Activated CD4-positive, CD25-positive, alpha-beta regulatory T cell treated with anti-CD3 and anti-CD28 coated beads, Interleukin-2, amount 50 U/mL, for 72 hours (primary cell): ENCODE measurements around the gene FGFR3.

Source experiments
- DNase-seq: peaks from one replicate; pipeline ENCODE4 v3.0.0; 2021

FGFR3 gene

DNA sequence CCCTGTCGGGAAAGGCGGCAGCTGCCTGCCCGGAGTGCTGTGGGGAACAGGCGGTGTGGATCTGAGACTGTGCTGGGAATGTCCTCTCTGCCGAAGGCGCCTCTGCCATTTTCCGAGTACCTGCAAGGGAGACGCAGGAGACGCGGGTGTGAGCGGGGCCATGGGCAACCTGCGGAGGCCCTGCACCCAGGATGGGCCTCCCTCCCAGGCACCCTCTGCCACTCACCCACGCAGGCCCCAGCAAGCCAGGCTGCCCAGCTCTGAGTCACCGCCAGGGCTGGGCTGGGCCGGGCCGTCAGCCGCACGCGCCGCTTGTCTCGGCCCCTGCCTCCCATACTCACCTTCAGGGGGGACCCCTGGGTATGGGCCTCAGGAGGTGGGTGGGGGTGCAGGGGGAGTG lies 3.5 kb upstream of the FGFR3 start:
- DNase-seq, result no peak

DNA sequence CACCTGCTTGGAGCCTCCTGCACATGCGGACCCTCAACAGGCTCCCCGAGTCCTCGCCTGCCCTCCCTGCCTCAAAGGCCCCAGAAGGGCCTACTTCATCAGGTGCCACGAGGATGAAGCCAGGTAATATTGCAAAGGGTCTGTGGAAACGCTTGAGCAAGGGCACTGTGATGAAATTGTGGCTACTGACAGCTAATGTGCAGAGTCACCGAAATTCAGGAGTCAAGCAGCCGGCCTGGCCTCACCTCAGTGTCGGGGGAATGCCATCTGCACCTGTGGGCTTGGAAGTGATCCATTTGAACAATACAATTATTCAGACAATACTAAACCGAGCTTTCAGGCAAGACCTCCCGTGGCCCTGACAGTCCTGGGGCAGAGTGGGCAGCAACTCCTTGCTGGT lies 3.1 kb upstream of the FGFR3 start:
- no peak for DNase-seq

DNA sequence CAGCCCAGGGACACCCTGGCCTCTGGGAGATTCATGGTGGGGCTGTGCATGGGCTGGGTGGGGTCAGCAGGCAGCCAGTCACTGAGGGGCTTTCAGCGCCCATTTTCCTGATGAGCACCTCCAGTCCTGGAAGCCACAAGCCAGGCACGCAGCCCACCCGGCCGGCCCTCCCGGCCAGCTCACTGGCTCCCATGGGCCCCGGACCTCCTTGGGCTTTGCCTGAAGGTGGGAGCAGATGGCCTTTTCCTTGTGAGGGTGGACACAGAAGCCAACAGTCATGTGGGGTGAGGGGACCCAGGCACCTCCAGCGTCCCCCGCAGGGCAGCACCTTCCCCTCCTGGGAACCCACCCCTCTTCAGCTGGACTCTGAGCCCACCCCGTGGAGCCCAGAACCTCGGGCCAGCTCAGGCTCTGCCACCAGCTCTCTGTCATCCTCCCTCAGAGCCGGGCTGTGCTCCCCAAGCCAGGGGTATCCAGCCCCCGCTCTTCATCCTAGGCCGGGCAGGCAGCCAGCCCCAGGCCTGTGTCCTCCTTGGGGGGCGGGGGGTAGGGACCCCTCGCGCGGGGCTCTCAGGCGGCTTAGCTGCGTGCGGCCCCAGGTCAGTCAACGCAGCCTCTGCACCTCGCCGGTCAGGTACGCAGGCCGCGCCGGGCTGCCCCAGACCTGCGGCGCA lies 798 bp upstream of the FGFR3 start:
- DNase-seq, result no peak

DNA sequence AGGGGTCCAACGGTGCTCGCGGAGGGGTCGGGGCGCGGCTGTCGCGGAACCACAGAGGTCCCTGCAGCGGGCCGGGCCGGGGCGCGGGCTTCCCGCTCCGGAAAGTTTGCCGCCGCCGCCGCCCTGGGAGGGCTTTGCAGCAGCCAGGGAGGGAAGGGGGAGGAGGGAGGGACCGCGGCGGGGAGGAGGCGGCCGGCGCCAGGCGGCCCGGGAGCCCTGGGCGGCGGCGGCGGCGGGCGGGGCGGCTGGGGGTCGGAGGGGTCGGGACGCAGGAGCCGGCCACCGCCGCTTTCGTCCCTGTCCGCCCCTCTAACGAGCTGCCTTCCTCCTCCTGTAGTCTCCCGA lies 375 bp downstream of the FGFR3 start:
- no peak for DNase-seq

DNA sequence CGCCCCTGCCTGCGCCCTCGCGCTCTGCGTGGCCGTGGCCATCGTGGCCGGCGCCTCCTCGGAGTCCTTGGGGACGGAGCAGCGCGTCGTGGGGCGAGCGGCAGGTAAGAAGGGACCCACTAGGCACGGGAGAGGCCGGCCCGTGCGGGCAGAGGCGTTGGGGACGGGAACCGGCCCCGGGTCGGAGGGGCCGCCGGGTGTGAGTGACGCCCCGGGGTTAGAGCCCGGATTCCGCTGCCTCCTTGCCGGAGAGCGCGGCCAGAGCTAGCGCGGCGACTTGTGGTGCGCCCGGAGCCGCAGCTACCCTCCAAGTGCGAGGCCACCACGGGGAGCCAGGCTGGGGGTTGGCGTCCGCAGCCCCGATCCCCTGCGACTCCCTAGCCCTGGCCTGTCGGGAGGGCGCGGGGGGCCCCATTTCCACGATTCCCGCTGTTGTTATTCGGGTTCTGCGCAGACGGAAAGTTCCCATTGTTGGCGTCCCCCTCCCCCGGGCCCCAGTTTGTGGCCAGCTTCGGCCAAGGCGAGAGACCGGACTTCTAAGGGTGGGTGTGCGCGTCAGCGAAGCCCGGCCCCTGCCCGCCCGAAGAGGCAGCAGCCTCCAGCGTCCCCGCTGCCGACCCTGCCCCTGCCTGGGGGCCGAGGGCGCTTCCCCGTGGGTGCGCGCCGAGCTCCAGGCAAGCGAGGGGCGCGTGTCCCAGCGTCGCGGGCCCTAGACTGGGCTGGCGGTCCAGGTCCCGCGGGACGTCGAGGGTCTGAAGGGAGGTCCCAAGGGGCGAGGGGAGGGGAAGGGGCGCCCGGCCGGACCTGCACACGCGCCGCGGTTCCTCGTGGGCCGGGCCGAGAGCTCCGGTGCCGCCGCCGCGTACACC lies 1.1 kb downstream of the FGFR3 start:
- no peak for DNase-seq

DNA sequence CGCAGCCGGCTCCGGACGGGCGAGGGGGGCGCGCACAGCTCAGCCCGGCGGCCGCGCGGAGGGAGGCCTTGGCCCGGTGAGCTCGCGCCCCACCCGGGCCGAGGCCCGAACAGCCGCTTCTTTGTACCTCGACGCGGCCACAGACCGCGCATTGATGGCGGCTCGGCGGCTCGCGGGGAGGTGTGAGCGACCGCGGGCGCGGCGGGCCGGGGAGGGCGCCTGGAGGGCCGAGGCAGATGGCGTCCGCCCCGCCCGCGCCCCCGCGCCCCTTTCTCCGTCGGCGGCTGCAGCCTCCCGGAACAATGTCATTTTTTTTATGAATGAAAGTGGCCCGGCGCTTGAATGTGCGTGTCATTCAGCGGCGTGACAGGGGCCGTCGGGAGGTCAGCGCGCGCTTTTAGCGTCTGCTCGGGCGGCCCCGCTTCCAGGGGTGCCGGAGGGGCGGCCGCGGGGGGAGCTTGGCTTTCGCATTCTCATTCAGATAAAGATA lies 1.8 kb downstream of the FGFR3 start:
- DNase-seq, result no peak

DNA sequence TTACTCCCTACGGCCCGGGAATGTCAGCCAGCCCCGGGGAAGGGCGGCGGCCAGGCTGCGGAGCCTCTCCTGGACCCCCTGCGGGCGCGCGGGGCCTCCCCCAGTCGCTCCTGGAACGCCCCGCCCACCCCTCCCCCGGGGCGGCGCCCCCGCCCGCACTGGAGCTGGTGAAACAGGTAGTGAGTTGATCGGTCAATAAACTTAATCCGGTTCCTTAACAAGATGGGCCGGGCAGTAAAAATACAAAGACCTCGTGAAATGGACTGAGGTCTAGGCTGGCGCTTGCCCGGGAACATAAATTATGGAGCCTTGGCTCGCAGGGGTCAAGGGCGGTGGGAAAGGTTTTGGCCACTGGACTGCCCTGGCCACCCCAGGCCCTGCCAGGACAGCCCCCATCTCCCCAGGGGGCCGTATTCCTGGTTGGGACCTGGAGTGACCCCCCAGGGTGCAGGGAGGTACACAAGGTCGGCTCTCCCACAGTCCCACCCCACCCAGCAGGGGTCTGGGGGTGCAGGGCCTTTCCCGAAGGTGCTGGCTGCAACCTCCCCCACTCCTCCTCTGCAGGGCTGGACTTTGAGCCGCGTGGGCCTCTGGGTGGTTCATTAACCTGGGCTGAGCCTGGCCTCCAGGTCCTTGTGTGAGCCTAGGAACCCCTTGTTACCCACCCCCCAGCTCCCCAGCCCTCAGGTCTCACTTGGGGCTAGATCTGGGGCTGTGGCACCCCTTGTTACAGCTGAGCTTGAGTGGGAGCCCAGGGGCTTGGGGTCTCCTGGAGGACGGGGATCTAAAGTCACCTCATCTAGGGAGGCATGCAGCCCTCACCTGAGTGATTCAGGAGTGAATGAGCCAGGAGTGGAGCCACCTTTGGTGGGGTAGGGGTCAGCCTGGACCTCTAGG lies 2.5 kb downstream of the FGFR3 start:
- no peak for DNase-seq

DNA sequence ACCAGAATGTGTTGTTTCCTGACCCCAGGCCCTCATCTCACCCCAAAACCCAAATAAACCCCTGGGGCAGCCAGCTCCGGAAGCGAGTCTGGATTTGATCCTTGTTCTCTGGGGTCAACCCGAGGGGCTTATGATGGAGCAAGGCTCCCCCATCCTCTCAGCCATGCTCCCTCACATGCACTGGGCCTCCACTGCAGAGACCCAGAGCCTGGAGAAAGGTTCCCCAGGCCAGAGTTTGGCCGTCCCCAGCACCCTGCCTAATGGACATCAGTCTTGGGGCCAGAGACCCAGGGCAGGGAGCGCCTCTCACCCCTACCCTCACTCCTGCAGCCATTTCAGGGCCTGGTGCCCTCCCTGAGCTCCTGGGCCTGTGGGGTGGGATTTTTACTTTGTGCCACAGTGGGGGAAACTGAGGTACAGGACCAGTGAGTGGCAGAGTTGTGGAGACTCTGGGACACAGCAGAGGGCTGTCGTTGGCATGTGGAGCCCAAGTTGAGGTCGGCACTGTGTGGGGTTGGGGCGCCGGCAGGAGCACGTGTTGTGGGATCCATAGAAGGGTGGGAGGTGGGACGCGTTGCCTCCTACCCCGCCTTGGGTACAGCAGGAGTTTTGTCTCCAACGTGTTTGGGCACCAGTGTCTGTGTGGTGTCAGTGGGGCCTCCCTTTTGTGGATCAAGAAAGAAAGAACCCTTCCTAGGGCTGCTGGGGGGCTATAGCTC lies 3.6 kb downstream of the FGFR3 start:
- DNase-seq, result no peak

DNA sequence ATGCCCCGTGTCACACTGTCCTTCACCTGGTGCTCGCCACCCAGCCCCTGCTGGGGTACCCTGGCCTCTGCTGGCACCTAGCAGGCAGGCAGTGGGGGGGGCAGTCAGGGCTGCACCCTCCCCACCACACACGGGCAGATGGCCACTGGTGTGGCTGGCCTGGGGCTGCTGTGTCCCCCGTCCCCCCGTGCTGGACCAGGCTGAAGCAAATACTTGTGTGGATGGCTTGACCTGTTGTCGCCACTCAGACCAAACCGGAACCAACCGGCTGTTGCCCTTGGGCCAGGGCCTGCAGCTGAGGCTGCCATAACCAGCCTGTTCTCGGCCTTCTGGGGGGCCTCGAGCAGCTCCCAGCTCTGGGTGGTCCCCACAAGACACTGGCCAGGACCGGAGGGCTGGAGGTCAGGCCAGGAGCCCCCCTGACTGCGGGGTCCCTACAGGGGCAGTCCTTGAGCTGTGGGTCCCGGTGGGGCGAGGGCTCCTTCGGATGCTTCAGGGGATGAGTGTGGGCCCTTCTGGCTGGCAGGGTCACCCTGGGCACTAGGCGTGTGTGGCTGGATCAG lies 4.3 kb downstream of the FGFR3 start:
- DNase-seq, result no peak

DNA sequence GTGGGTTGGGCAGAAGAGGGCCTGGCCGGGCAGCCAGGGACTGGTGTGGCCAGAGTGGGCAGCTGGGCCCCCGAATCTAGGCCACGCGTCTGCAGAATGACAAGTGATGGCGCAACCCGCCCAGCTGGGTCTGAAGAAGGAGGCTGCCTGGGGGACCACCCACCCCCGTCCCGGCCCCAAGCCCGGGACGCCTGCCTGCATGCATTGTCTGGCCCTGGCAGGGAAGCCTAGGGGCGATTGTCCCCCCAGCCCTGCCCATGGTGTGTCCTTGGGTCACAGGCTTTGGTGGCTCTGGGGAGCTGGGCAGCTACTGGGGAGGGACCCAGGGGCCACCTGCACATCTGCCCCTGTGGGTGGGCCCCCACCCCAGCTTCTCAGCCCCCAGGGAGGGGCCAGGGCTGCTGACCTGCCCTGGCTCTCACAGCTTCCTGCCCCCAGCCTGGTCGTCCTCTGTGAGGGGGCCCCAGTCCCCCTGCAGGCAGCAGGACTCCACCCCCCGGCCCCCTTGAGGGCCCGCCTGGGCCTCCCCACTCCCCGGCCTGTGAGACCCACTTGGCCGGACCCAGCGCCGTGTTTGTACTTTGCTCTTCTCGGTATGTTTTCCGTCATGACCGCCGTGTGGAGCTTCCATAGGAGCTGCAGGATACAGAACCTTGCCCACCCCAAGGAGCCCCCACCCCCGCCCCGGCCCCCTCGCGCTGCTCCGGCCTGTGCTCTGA lies 4.9 kb downstream of the FGFR3 start:
- no peak for DNase-seq

DNA sequence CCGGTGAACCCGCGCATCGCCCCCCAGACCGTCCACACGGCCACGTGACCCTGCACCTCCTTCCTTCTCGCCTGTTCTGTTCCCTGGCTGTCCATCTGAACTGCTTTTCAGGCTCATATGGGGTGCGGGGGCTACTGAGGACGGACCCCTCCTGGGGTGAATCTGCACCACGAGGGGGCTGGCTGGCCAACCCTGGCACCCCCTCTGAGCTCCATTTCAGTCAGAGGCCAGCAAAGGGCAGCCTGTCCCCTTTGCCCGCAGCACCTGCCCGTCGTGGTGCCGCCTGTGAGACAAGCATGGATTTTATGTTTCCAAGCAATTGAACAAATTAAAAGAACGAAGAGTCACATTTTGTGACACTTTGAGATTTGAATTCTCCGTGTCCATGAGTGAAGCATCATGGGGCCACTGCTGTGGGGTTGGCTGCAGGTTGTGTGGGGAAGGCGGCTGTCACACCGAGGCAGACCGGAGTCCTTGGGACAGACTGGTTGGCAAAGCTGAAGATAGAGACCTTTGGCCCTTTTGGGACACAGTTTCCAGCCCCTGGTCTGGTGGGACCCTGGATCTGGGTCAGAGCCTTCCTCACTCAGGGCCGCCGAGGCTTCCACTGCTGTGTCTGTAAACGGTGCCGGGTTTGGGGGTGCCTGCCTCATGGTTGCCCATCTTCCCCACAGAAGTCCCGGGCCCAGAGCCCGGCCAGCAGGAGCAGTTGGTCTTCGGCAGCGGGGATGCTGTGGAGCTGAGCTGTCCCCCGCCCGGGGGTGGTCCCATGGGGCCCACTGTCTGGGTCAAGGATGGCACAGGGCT lies 5.7 kb downstream of the FGFR3 start:
- DNase-seq, result no peak

DNA sequence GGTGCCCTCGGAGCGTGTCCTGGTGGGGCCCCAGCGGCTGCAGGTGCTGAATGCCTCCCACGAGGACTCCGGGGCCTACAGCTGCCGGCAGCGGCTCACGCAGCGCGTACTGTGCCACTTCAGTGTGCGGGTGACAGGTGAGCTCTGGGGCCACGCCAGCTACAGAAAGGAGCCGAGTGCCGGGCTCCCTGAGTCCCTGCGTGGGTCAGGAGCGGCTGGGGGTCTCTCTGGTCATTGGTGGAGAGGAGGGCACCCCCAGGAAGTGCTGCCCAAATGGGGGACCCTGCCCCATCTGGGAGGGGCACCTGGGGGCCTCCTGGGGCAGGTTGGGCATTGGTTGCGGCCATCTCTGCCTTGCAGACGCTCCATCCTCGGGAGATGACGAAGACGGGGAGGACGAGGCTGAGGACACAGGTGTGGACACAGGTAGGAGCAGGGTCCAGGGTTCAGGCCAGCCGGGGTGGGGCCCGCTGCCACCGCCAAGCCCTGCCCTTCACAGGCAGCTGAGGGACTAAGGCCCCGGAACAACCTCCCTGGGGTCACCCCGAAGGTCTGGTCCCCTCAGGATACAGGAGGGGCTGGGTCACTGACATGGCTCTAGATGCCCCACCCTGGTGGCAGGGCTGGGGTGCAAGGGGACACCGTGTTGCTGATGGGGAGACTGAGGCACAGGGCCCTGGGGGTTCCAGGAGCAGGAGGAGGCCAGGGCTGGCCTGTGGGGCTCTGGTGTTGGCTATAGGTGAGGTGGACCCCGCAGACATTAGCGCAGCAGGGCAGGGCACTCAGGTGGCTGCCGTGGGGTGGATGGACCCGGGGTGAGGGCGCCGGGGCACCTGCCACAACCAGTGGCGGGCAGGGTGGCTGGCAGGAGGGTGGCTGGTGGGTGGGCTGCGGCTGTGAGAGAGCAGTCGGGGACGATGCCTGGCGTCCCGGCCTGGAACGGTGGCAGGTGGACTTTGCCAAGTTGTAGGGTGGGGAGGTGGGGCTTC lies 6.6 kb downstream of the FGFR3 start:
- DNase-seq, result no peak

DNA sequence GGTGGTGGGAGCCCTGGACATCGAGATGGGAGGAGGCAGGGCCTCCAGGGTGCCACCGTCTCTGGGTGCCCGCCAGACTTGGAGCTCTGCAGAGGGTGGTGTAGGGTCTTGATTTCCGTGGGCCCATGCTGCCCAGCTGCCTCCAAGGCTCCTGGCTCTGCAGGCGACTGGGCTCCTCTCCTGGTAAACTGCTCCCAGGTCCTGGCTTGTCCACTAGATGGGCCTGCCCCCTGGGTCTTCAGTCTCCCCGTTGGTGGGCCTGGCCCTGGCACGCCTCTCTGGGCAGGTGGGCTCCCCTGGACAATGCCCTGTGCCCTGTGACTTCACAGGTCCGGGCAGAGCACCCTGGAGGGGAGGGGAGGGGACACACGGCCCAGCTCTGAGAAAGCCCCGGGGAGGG lies 7.7 kb downstream of the FGFR3 start:
- DNase-seq, result no peak

DNA sequence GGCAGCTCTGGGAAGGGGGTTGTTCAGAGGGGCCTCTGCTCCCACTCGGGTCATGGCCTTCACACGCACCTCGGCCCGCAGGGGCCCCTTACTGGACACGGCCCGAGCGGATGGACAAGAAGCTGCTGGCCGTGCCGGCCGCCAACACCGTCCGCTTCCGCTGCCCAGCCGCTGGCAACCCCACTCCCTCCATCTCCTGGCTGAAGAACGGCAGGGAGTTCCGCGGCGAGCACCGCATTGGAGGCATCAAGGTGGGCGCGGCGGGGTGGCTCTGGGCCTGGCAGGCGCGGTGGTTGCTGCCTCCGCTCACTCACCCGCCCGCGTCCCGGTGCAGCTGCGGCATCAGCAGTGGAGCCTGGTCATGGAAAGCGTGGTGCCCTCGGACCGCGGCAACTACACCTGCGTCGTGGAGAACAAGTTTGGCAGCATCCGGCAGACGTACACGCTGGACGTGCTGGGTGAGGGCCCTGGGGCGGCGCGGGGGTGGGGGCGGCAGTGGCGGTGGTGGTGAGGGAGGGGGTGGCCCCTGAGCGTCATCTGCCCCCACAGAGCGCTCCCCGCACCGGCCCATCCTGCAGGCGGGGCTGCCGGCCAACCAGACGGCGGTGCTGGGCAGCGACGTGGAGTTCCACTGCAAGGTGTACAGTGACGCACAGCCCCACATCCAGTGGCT lies 8.3 kb downstream of the FGFR3 start:
- DNase-seq, result no peak

DNA sequence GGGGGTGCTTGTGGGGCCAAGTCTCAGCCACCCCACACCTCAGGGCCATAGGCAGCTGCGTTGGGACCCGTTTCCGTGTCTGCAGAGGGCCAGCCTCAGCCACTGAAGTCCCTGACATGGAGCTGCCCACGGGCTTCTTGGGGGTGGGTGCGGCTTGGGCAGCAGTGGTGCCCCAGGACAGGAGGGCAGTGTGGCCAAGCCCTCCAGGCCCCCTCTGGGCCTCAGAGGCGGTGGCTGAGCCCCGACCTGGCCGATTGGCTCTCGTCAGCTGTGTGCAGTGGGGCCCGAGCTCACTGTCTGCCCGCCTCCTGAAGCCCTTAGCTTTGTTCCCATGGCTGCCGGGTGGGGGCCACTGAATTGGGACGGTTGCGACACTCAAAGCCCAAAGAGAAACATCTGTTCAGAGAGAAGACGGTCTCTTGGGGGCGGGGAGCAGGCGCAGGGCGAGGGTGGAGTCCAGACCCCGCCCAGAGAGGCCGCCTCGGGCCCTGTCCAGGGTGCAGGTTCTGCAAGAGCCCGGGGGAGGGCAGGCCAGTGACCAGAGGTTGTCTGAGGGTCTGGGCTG lies 9.1 kb downstream of the FGFR3 start:
- no peak for DNase-seq

DNA sequence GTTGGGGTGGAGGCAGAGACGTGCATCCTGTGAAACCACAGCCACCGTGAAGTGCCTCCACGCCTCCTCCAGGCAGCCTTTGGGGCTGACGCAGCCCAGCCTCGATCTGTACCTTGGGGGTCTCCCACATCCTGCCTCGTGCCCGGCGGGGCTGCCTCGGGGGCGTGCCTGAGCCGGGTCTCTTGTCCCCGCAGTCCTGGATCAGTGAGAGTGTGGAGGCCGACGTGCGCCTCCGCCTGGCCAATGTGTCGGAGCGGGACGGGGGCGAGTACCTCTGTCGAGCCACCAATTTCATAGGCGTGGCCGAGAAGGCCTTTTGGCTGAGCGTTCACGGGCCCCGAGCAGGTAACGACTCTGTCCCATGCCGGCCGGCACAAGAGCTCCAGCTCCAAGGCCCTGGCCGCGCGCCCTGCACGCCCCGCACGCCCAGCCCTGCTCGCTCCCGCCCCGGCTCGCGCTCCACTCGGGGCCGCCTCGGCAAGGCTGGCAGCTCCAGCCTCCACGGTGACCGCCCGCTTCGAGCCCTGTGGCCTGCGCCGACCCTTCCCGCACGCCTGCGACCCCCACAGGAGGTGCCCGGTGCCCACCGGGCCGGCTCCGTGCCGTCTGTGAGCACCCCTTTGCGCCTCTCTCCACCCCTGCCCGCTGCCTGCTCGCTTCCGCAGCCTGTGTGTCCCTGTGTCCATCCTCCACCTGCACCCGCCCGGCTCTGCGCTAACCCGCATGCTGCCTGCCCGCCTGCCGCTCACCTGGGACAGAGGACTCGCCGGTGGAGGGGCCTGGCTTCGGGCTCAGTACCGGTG lies 9.8 kb downstream of the FGFR3 start:
- no peak for DNase-seq

DNA sequence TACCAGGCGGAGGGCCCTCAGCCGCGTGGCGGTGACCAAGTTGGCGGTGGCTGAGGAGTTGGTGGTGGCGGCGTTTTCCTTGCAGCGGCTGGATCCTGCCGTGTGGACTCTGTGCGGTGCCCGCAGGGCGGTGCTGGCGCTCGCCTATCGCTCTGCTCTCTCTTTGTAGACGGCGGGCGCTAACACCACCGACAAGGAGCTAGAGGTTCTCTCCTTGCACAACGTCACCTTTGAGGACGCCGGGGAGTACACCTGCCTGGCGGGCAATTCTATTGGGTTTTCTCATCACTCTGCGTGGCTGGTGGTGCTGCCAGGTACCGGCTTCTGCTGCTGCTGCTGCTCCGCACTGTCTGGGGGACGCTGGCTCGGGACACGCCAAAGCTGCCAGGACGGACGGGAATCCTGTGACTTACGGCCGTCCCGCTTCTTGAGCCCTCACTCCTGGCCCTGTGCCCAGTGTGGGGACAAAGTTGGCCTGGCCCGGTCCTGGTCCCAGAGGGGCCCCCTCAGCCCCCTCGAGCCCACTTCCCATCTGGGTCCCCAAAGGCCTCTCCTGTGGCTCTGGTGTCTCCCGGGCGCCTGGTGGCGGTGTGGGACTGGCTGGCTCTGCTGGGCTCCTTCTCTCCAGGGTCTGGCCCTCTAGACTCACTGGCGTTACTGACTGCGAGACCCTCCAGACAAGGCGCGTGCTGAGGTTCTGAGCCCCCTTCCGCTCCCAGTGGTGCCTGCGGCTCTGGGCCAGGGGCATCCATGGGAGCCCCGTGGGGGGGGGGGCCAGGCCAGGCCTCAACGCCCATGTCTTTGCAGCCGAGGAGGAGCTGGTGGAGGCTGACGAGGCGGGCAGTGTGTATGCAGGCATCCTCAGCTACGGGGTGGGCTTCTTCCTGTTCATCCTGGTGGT lies 10.7 kb downstream of the FGFR3 start:
- no peak for DNase-seq
